Breast epithelium (tissue), 4 donors: ENCODE results near the gene KLHL8. TPM values are rescaled to one million over a fixed set of nuclear protein-coding genes. Genes with fewer than 3 reads are reported as not detected.

Experiments used
- DNase-seq, 2 donors: peaks; one replicate each; pipeline ENCODE4 v3.0.0-alpha.2; 2019; ENCODE audit warnings: low spot score in 2 of 2
- H3K27ac ChIP-seq, 2 donors: fragments of 200-600 bp; sonication (generic) in 1 of 2; one replicate each; pipeline ENCODE4 v1.5.1; 2016 to 2019; ENCODE audit warnings: mild to moderate bottlenecking in 1 of 2
- H3K27me3 ChIP-seq, 2 donors: fragments of 200-600 bp; sonication (generic) in 1 of 2; one replicate each; pipeline versions ENCODE4 v1.5.1 to v1.6.0; 2017 to 2019; ENCODE audit warnings: control low read depth in 1 of 2, mild to moderate bottlenecking in 1 of 2
- H3K36me3 ChIP-seq: fragments of 200-600 bp; one replicate; pipeline ENCODE4 v1.5.1; 2019
- H3K4me1 ChIP-seq, 2 donors: fragments of 200-600 bp; sonication (generic); one replicate each; pipeline ENCODE4 v1.5.1; 2016 to 2019; ENCODE audit warnings: control low read depth in 1 of 2
- H3K4me3 ChIP-seq, 3 donors: fragments of 200-600 bp; sonication (generic); 1 replicate in 2 of 3; 2 replicates in 1 of 3; pipeline ENCODE4 v1.5.1; 2016 to 2019; ENCODE audit warnings: mild to moderate bottlenecking in 3 of 3, moderate library complexity in 2 of 3
- H3K9me3 ChIP-seq, 2 donors: fragments of 200-600 bp; sonication (generic) in 1 of 2; one replicate each; pipeline ENCODE4 v1.5.1; 2016 to 2019; ENCODE audit warnings: control low read depth in 1 of 2
- CTCF ChIP-seq, 3 donors: fragments of 450-650 bp; IDR thresholded peaks; one replicate each; pipeline ENCODE4 v1.5.1; 2016 to 2017; ENCODE audit warnings: antibody characterized with exemption in 3 of 3, mild to moderate bottlenecking in 3 of 3, moderate library complexity in 3 of 3
- POLR2A ChIP-seq: fragments of 450-650 bp; IDR thresholded peaks from one replicate; pipeline ENCODE4 v1.6.1; 2016; ENCODE audit warnings: antibody characterized with exemption, mild to moderate bottlenecking, moderate library complexity
- POLR2AphosphoS5 ChIP-seq, 3 donors: sonication (generic); formaldehyde crosslinking; IDR thresholded peaks; one replicate each; pipeline ENCODE4 v1.6.1; 2017; ENCODE audit warnings: antibody characterized with exemption in 3 of 3
- intact Hi-C: fragments of 100-400 bp; cut with DNase I; formaldehyde crosslinking; loops from one replicate; pipeline ENCODE4 v1.15.1; 2023; ENCODE audit warnings: low total_unique reads
- total RNA-seq, 3 donors: library from RNA; depleted of rRNA; stranded (reverse); fragments of >200 nt; gene quantifications; one replicate each; pipeline ENCODE4 v1.1.0, GENCODE V29; 2016

Gene KLHL8
- total RNA-seq, 3 donors from 2014 or later = 14.2 to 15.7 (median 14.6) TPM

GRCh38 chr4:87230806-87231205 is 10.4 kb upstream of the KLHL8 start:
- H3K27me3 ChIP-seq = no peaks in the 10 kb centered on the region
- no peak for DNase-seq
- no peak overlapping the region for H3K27ac ChIP-seq
- no peaks in the 10 kb centered on the region for H3K4me1 ChIP-seq
- TF ChIP-seq POLR2A (no peak), POLR2AphosphoS5 (IDR thresholded peaks at IDR 0.05) (no peak), CTCF (IDR thresholded peaks at IDR 0.05) (no peak)
- no peak overlapping the region for H3K4me3 ChIP-seq
- intact Hi-C loops = loop anchor here (10.0 kb wide), 1 partner anchor 76 kb away; no protein-coding TSS in a partner anchor
- no peaks in the 10 kb centered on the region for H3K9me3 ChIP-seq
- H3K36me3 ChIP-seq = no peaks in the 10 kb centered on the region

- intact Hi-C loops = loop anchor here (10.0 kb wide), 1 partner anchor 75 kb away; no protein-coding TSS in a partner anchor
- H3K9me3 ChIP-seq = no peaks in the 10 kb centered on the region
- TF ChIP-seq CTCF (IDR thresholded peaks at IDR 0.05) (no peak), POLR2AphosphoS5 (IDR thresholded peaks at IDR 0.05) (no peak), POLR2A (no peak)
These were observed 9.6 kb upstream of the KLHL8 start for GRCh38 chr4:87229979-87230378.

GRCh38 chr4:87228262-87228860 is 7.9 kb upstream of the KLHL8 start:
- Histone ChIP-seq H3K4me3 (no peak overlapping the region), H3K27ac (no peak overlapping the region), H3K36me3 (no peaks in the 10 kb centered on the region), H3K27me3 (no peaks in the 10 kb centered on the region), H3K4me1 (no peaks in the 10 kb centered on the region), H3K9me3 (no peaks in the 10 kb centered on the region)
- TF ChIP-seq POLR2AphosphoS5 (IDR thresholded peaks at IDR 0.05) = no peak
- TF ChIP-seq POLR2A = no peak
- TF ChIP-seq CTCF (IDR thresholded peaks at IDR 0.05) = no peak
- intact Hi-C loops = no loop called here
- no peak for DNase-seq

More at GRCh38 chr4:87229979-87230378, 9.6 kb upstream of the KLHL8 start:
- no peak for DNase-seq
- H3K36me3 ChIP-seq = no peaks in the 10 kb centered on the region
- H3K27ac ChIP-seq = no peak overlapping the region
- H3K4me3 ChIP-seq = no peak overlapping the region
- no peaks in the 10 kb centered on the region for H3K4me1 ChIP-seq
- no peaks in the 10 kb centered on the region for H3K27me3 ChIP-seq

GRCh38 chr4:87227751-87228151 is 7.3 kb upstream of the KLHL8 start:
- H3K4me3 ChIP-seq = no peak overlapping the region
- intact Hi-C loops = no loop called here

More at GRCh38 chr4:87227751-87228151, 7.3 kb upstream of the KLHL8 start:
- Histone ChIP-seq H3K9me3 (no peaks in the 10 kb centered on the region), H3K27ac (no peak overlapping the region), H3K4me1 (no peaks in the 10 kb centered on the region), H3K27me3 (no peaks in the 10 kb centered on the region), H3K36me3 (no peaks in the 10 kb centered on the region)
- DNase-seq = no peak
- no peak for TF ChIP-seq POLR2AphosphoS5 (IDR thresholded peaks at IDR 0.05)
- TF ChIP-seq POLR2A = no peak
- TF ChIP-seq CTCF (IDR thresholded peaks at IDR 0.05) = no peak
